GM18868 (cell line): Measurements from ENCODE around the gene SUSD4.
"Not testable (repeated sequence)": the region's sequence is repeated elsewhere in the genome, so short reads cannot be mapped to it uniquely, and the experiment has no call there.

Source experiments
- ATAC-seq: cut with Tn5 transposase; IDR thresholded peaks from one replicate; pipeline ENCODE4 v1.9.1; 2021; ENCODE audit warnings: mild to moderate bottlenecking, moderate library complexity; ENCODE audit not compliant: unreplicated experiment

SUSD4 gene, protein sequence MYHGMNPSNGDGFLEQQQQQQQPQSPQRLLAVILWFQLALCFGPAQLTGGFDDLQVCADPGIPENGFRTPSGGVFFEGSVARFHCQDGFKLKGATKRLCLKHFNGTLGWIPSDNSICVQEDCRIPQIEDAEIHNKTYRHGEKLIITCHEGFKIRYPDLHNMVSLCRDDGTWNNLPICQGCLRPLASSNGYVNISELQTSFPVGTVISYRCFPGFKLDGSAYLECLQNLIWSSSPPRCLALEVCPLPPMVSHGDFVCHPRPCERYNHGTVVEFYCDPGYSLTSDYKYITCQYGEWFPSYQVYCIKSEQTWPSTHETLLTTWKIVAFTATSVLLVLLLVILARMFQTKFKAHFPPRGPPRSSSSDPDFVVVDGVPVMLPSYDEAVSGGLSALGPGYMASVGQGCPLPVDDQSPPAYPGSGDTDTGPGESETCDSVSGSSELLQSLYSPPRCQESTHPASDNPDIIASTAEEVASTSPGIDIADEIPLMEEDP

DNA sequence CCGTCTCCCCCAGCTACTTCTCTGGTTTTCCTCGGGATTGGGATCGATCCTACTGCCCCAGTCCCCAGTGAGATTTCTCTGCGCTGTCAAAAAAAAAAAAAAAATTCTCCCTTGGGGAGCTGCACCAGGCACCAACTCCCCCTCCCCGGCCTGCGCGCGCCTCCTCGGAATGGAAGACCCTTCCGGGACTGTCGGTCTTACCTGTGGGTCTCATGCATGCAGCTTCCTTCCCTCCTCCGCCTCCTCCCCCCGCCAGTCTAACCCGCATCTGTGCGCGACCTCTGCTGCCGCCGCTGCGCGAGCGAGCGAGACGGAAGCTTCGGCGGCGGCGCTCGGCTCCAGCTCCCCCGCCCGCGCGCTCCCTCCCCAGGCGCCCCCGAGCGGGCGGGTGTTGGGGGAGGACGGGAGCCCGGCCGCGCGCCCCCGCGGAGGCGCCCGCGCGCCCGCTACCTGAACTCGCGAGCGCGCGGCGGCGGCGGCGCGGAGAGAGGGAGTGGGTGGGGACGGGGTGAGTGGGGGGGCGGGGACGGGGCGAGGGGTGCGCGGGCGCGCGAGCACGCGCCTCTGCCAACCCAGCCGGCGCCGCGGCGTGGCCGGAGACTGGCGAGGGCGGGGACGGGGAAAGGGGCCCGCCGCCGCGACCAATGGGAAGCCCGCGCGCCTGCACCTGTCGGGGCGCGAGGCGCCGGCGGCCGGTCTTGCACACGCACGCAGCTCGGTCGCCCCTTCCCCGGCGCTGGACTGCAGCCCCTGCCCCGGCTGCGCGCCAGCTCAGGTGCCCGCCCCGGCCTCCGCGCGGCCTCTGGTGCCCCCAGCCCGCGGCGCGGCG, at the start of gene SUSD4:
TSS of gene SUSD4 (minus strand) at position 321 of the 829 bp plus-strand sequence. CDS start 751 bp downstream, outside the sequence.
- peak; percentile 52 for ATAC-seq

DNA sequence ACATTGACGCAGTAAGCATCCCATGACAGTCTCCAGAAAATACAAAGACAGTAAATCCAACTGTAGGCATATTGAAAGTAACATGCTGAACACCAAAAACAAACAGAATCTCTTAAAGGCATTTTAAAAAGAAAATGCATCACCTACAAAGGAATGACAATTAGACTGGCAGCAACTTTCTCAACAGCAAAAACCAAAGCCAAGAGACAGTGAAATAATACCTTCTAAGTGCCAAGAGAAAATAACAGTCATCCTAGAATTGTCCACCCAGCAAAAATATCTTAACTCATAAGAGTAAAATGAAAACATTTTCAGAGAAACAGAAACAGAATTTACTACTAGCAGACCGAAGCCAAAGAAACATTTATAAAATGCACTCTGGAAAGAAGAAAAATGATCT, 49.2 kb upstream of the SUSD4 start:
- ATAC-seq, result no peak

- ATAC-seq, result no peak
Measured at GRCh38 chr1:223411710-223412109, 47.7 kb upstream of the SUSD4 start.

DNA sequence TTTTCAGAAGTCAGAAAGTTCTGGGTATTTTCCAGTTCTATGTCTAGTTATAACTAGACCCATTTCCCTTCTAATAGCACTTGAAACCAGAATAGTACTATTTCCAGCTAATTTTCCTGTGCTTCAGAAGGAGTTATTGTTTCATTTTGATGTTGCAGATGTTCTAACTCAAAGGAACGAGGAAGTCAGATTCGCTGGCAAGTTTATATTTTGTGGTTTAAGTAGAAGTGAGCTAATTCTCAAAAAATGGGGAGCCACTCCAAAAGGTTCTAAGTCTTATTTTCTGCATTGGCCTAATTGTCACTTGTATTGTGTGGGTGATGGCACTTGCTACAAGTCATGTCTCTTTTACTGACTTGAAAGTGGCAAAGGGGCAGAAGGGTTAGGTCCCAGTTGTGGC, 47.3 kb upstream of the SUSD4 start:
- no peak for ATAC-seq

- no peak for ATAC-seq
Measured at GRCh38 chr1:223410036-223410435, 46.1 kb upstream of the SUSD4 start.

DNA sequence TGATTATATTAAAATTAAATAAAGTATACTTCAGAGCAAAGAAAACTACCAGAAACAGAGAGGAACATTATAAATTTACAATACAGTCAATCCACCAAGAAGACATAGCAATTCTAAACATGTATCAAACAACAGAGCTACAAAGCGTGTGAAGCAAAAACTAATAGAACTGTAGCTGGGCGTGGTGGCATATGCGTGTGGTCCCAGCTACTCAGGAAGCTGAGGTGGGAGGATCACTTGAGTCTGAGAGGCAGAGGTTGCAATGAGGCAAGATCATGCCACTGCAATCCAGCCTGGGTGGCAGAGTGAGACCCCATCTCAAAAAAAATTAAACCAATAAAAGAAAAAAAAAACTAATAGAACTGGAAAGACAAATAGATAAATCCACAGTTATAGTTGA, 41.5 kb upstream of the SUSD4 start:
- no peak for ATAC-seq

DNA sequence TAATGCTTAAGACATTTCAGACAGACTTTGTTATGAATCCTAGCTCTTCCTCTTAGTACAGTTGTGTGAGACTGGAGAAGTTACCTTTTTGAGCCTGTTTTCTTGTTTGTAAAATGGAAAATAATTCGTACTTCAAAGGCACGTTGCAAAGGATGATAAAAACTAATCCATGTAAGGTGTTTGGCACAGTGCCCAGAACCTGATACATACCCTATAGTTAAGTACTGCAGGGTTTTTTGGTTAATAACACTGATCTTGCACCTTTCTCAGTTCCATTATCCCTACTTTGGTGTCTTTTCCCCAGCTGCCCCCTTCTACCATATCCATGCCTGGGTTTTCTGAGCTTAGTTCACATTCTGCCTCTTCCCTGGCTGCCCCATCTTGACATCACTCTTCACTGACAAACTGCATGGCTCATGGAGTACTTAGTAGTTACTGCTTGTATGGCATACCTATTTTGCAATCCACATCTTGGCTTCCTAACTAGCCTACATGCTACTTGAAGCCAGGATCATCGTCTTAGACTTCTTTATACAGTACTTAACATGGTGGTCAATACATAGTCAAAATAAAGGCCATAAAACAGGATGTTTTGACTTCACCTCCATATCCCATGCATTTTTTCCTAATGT, 39.3 kb upstream of the SUSD4 start:
- ATAC-seq, result no peak

- ATAC-seq, result no peak
Measured at GRCh38 chr1:223402790-223403142, 38.8 kb upstream of the SUSD4 start.

DNA sequence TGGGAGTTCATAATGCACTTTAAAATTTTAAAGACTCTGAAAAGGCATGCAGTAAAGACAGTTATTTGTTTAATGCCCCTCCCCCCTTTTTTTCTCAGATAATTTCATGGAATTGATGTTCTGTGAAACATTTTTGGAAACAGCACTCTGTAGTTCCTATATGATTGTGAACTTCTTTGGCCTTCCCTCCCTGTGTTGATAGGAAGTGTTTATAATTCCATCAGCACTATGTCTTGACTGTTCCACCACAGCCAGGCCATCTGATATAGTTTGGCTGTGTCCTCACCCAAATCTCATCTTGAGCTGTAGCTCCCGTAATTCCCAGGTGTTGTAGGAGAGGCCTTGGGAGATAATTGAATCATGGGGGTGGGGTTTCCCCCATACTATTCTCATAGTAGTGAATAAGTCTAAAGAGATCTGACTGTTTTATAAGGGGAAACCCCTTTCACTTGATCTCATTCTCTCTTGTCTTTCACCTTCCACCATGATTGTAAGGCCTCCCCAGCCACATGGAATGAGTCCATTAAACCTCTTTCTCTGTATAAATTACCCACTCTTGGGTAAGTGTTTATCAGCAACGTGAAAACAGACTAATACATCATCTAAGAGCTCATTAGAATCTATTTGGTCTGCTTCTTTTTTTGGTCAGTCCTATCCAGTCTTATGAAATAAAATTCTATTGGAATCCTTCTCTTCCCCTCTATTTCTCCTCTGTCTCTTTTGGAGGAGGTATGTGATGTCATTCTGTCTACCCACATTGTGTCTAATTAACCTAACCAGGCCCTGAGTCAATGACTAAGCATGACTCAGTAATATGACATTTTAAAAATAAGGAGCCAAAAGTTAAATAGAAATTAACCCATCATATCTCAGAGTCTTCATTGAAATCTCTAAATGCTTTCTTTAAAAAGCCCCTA, 38.2 kb upstream of the SUSD4 start:
- ATAC-seq, result no peak

- ATAC-seq, result not testable (repeated sequence)
Measured at GRCh38 chr1:223399393-223399792, 35.4 kb upstream of the SUSD4 start.

DNA sequence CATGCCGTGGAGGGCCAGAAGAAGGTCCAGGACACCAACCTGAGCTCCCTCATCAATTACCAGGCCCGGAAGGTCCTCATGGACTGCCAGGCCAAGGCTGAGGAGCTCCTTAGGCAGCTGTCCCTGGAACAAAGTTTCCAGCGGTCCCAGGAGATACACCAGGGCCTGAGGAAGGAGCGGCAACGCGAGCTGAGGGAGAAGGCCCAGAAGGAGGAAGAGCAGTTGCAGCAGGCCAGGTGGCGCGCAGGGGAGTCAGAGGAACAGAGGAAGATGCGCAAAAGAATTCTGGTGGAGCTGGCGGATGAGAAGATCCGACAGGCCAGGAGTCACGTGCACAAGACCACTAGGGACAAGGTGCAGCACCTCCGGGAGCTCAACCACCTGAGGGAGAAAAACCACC, 30.7 kb upstream of the SUSD4 start:
- no peak for ATAC-seq

- no peak for ATAC-seq
Measured at GRCh38 chr1:223394242-223394641, 30.3 kb upstream of the SUSD4 start.

DNA sequence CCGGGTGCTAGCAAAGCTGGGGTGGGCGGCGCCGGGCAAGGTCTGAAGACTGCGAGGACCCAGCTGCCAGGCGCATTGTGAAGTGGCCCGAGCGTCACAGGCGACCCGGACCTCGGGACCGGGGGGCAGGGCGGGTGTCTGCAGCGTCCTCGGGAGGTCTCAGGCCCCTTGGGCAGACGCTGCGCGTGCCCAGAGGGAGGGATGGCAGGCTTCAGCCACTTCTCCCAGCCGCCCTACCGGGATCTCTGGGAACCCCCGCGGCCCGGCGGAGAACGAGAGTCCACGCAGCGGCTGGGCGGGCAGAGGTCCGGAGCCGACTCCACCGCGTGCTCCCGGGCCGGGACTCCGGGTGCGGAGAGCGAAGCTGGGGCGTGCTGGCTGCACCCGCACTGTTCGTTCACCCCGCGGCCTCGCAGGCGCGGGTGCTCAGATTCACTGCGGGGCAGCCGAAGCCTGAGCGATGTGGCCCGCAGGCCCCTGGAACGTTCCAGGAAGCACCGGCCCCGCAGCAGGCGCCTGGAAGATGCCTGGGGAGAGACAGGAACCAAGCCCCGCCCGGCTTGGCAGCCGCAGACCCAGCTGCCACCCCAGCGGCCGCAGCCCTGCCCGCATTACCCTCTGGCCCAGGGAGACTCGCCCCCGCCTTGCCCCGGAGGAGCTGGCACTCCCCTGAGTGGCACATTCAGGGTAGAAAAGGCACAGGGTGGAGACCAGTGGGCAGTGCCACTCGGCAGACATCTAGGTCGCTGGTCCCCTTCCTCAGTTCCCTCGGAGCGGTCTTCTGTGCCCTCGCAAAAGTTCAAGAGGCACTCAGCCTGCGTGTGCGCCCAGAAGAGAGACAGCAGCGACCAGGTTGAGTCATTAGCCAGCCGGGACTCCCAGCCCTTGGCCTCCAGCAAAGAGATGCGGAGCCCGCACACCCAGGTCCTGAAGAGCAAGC, 29.6 kb upstream of the SUSD4 start, which contains the start of gene CCDC185:
TSS of gene CCDC185 (plus strand) at position 141 of the 940 bp plus-strand sequence. CDS start at position 202, 61 bp downstream.
- no peak for ATAC-seq

GRCh38 chr1:223390618-223391017, 26.6 kb upstream of the SUSD4 start:
- ATAC-seq, result no peak

DNA sequence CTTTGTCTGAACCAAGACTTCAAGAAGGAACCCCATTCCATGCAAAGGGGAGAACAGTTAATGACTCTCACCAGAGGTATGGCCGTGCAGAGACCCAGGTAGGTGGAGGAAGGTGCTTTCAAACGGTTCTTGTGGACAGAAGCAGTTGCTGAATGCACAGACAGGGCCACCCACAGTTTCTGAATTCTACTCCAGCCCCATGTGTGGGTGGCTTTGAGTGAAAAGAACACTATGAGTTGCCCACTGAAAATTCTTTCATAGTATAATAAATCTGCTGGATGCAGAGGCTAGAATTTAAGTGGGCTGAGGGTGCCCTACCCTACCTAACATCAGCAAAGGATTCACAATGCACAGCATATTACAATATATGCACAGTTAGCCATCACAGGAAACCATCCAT, 22.0 kb upstream of the SUSD4 start:
- ATAC-seq, result no peak

DNA sequence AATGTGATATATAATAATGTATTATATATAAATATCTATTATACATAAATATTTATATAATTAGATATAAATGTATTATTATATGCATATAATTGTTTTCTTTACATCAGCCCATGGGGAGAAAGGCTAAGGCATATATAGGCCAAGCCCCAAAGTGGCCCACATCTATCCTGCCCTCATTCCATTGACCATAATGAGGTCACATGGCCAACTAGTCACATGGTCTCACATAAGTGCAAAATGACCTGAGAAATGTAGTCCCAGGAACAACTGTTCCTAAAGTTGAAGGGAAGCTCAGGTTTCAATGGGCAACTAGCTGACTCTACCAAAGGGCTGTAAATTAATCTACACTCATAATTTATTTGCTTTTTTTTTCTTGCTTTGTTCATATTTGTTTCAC, 14.8 kb upstream of the SUSD4 start:
- no peak for ATAC-seq

GRCh38 chr1:223374064-223374610, 10.2 kb upstream of the SUSD4 start:
- no peak for ATAC-seq

GRCh38 chr1:223364685-223365382, 858 bp upstream of the SUSD4 start:
- peak; percentile 14 for ATAC-seq
